ENCODE data around the gene STK39. TPM values are rescaled to one million over a fixed set of nuclear protein-coding genes. Genes with fewer than 3 reads are reported as not detected.

The STK39 gene
- total RNA-seq, 4 donors from 2014 or later, result 35.3 to 58.0 (median 47.0) TPM

GRCh38 chr2:168062054-168062453, 185.3 kb downstream of the STK39 start:
- no peak for TF ChIP-seq POLR2A (IDR thresholded peaks at IDR 0.05)
- no peak for TF ChIP-seq POLR2AphosphoS5 (IDR thresholded peaks at IDR 0.05)
- TF ChIP-seq EP300 (IDR thresholded peaks at IDR 0.05), result no peak
- TF ChIP-seq CTCF (IDR thresholded peaks at IDR 0.05), result no peak

GRCh38 chr2:168060986-168061750, 186.2 kb downstream of the STK39 start:
- 88 to 89% methylated on average over 3 of the region's 3 CpGs for WGBS, 2 donors (ENCODE audit: low coverage in 1 of 2)
- no peak for TF ChIP-seq CTCF (IDR thresholded peaks at IDR 0.05)
- no peak for TF ChIP-seq POLR2AphosphoS5 (IDR thresholded peaks at IDR 0.05)
- no peak for TF ChIP-seq POLR2A (IDR thresholded peaks at IDR 0.05)
- TF ChIP-seq EP300 (IDR thresholded peaks at IDR 0.05), result no peak

More at GRCh38 chr2:168062054-168062453, 185.3 kb downstream of the STK39 start:
- H3K4me1 ChIP-seq, result no peaks in the 10 kb centered on the region
- peaks cover 0 to 57% of the 10 kb centered on the region in 2 donors for H3K36me3 ChIP-seq
- ATAC-seq, result no peak
- WGBS, 2 donors (ENCODE audit: low coverage in 1 of 2), result 83 to 92% methylated on average over 5 to 6 of the region's 6 CpGs
- no peak overlapping the region for H3K27ac ChIP-seq
- no peak overlapping the region for H3K4me3 ChIP-seq
- no peaks in the 10 kb centered on the region for H3K9me3 ChIP-seq
- no peaks in the 10 kb centered on the region for H3K27me3 ChIP-seq

GRCh38 chr2:168059758-168060157, 187.6 kb downstream of the STK39 start:
- H3K36me3 ChIP-seq, result peaks cover 0 to 50% of the 10 kb centered on the region in 2 donors
- H3K4me3 ChIP-seq, result no peak overlapping the region
- no peaks in the 10 kb centered on the region for H3K4me1 ChIP-seq
- TF ChIP-seq POLR2AphosphoS5 (IDR thresholded peaks at IDR 0.05) (no peak), POLR2A (IDR thresholded peaks at IDR 0.05) (no peak), EP300 (IDR thresholded peaks at IDR 0.05) (no peak), CTCF (IDR thresholded peaks at IDR 0.05) (no peak)
- H3K9me3 ChIP-seq, result no peaks in the 10 kb centered on the region
- H3K27me3 ChIP-seq, result no peaks in the 10 kb centered on the region
- H3K27ac ChIP-seq, result no peak overlapping the region
- no peak for ATAC-seq
- WGBS, 2 donors (ENCODE audit: low coverage in 1 of 2), result 54 to 88% methylated on average over 2 of the region's 2 CpGs

More at GRCh38 chr2:168060986-168061750, 186.2 kb downstream of the STK39 start:
- no peaks in the 10 kb centered on the region for H3K4me1 ChIP-seq
- H3K4me3 ChIP-seq, result no peak overlapping the region
- H3K36me3 ChIP-seq, result peaks cover 0 to 51% of the 10 kb centered on the region in 2 donors
- no peaks in the 10 kb centered on the region for H3K9me3 ChIP-seq
- no peaks in the 10 kb centered on the region for H3K27me3 ChIP-seq
- ATAC-seq, result no peak
- H3K27ac ChIP-seq, result no peak overlapping the region

- no peaks in the 10 kb centered on the region for H3K4me1 ChIP-seq
- no peaks in the 10 kb centered on the region for H3K9me3 ChIP-seq
- 83 to 100% methylated on average over 2 to 3 of the region's 3 CpGs for WGBS, 2 donors (ENCODE audit: low coverage in 1 of 2)
- H3K36me3 ChIP-seq, result peaks cover 0 to 39% of the 10 kb centered on the region in 2 donors
- TF ChIP-seq EP300 (IDR thresholded peaks at IDR 0.05), result no peak
- TF ChIP-seq CTCF (IDR thresholded peaks at IDR 0.05), result no peak
- no peak for TF ChIP-seq POLR2A (IDR thresholded peaks at IDR 0.05)
- no peak overlapping the region for H3K4me3 ChIP-seq
- ATAC-seq, result no peak
- H3K27me3 ChIP-seq, result no peaks in the 10 kb centered on the region
- H3K27ac ChIP-seq, result no peak overlapping the region
These were observed 188.7 kb downstream of the STK39 start for GRCh38 chr2:168058675-168059074.

GRCh38 chr2:168056242-168056787, 191.1 kb downstream of the STK39 start:
- ATAC-seq, result no peak
- WGBS, 2 donors (ENCODE audit: low coverage in 1 of 2), result 78 to 93% methylated on average over 5 to 9 of the region's 9 CpGs
- H3K27ac ChIP-seq, result no peak overlapping the region
- H3K9me3 ChIP-seq, result no peaks in the 10 kb centered on the region
- H3K4me1 ChIP-seq, result peaks cover 0 to 5% (median 0%) of the 10 kb centered on the region in 3 donors
- no peak overlapping the region for H3K4me3 ChIP-seq
- no peak for TF ChIP-seq POLR2A (IDR thresholded peaks at IDR 0.05)
- TF ChIP-seq CTCF (IDR thresholded peaks at IDR 0.05), result no peak
- TF ChIP-seq EP300 (IDR thresholded peaks at IDR 0.05), result no peak
- no peak for TF ChIP-seq POLR2AphosphoS5 (IDR thresholded peaks at IDR 0.05)
- H3K27me3 ChIP-seq, result no peaks in the 10 kb centered on the region
- H3K36me3 ChIP-seq, result peaks cover 0 to 15% of the 10 kb centered on the region in 2 donors
